H9 (cell line): ENCODE measurements around the gene PARD3. TPM values are rescaled to one million over a fixed set of nuclear protein-coding genes. Genes with fewer than 3 reads are reported as not detected.
A peak's percentile ranks its signal among the peaks of the same experiment; 100 is the strongest.

Experiments used
- DNase-seq: peaks from one replicate; pipeline ENCODE4 v3.0.0-alpha.2; 2017
- H2AFZ ChIP-seq: one replicate; pipeline ENCODE4 v1.6.1; 2013; ENCODE audit warnings: mild to moderate bottlenecking, low read length, control low read depth, moderate library complexity
- H2AK5ac ChIP-seq: 2 replicates; pipeline ENCODE4 v1.6.1; 2013; ENCODE audit warnings: low read length, control low read depth, mixed read lengths; ENCODE audit not compliant: insufficient read length
- H2BK120ac ChIP-seq: one replicate; pipeline ENCODE4 v1.6.1; 2013; ENCODE audit warnings: low read depth, mild to moderate bottlenecking, low read length, control low read depth, inconsistent platforms; ENCODE audit not compliant: poor library complexity, severe bottlenecking
- H2BK12ac ChIP-seq: 2 replicates; pipeline ENCODE4 v1.6.1; 2013; ENCODE audit warnings: low read length, control low read depth, mixed read lengths, low read depth; ENCODE audit not compliant: insufficient read length
- H2BK15ac ChIP-seq: 2 replicates; pipeline ENCODE4 v1.6.1; 2013; ENCODE audit warnings: low read depth, low read length, control low read depth
- H2BK20ac ChIP-seq: one replicate; pipeline ENCODE4 v1.6.1; 2013; ENCODE audit warnings: low read depth, mild to moderate bottlenecking, low read length, control low read depth, inconsistent platforms; ENCODE audit not compliant: poor library complexity, severe bottlenecking
- H2BK5ac ChIP-seq: 2 replicates; pipeline ENCODE4 v1.6.1; 2013; ENCODE audit warnings: low read length, control low read depth, mixed read lengths; ENCODE audit not compliant: insufficient read length
- H3K14ac ChIP-seq: 2 replicates; pipeline ENCODE4 v1.6.1; 2013; ENCODE audit warnings: low read length, control low read depth; ENCODE audit not compliant: insufficient read depth
- H3K18ac ChIP-seq: 2 replicates; pipeline ENCODE4 v1.6.1; 2013; ENCODE audit warnings: low read depth, mild to moderate bottlenecking, mixed read lengths, low read length, control low read depth; ENCODE audit not compliant: insufficient read length
- H3K23ac ChIP-seq: 2 replicates; pipeline ENCODE4 v1.6.1; 2013; ENCODE audit warnings: low read length, control low read depth, mixed read lengths, low read depth; ENCODE audit not compliant: insufficient read length
- H3K23me2 ChIP-seq: 2 replicates; pipeline ENCODE4 v1.6.1; 2013; ENCODE audit warnings: low read depth, mild to moderate bottlenecking, mixed read lengths, low read length, control low read depth; ENCODE audit not compliant: insufficient read length, poor library complexity, severe bottlenecking
- H3K27ac ChIP-seq: 2 replicates; pipeline ENCODE4 v1.5.1; 2013; ENCODE audit warnings: low read length, control low read depth, mixed read lengths, low read depth; ENCODE audit not compliant: insufficient read length
- H3K27me3 ChIP-seq: 2 replicates; pipeline ENCODE4 v1.6.1; 2013; ENCODE audit warnings: low read length, control low read depth, inconsistent platforms; ENCODE audit not compliant: insufficient read depth
- H3K4ac ChIP-seq: 2 replicates; pipeline ENCODE4 v1.6.1; 2013; ENCODE audit warnings: low read depth, mild to moderate bottlenecking, control low read depth, inconsistent platforms, low read length, moderate library complexity
- H3K4me1 ChIP-seq: 2 replicates; pipeline ENCODE4 v1.6.1; 2013; ENCODE audit warnings: low read length, control low read depth, inconsistent platforms; ENCODE audit not compliant: insufficient read depth
- H3K4me2 ChIP-seq: 2 replicates; pipeline ENCODE4 v1.6.1; 2013; ENCODE audit warnings: low read length, control low read depth, mixed read lengths; ENCODE audit not compliant: insufficient read length, insufficient read depth
- H3K56ac ChIP-seq: 2 replicates; pipeline ENCODE4 v1.6.1; 2013; ENCODE audit warnings: low read depth, mild to moderate bottlenecking, mixed read lengths, low read length, control low read depth; ENCODE audit not compliant: insufficient read length
- H3K79me1 ChIP-seq: 2 replicates; pipeline ENCODE4 v1.6.1; 2013; ENCODE audit warnings: low read depth, mild to moderate bottlenecking, moderate library complexity, low read length, control low read depth, inconsistent platforms; ENCODE audit not compliant: insufficient read depth, poor library complexity, severe bottlenecking
- H3K79me2 ChIP-seq: 2 replicates; pipeline ENCODE4 v1.6.1; 2013; ENCODE audit warnings: low read length, control low read depth, inconsistent platforms; ENCODE audit not compliant: insufficient read depth
- H3K9ac ChIP-seq: 2 replicates; pipeline ENCODE4 v1.6.1; 2013; ENCODE audit warnings: low read length, control low read depth, mixed read lengths; ENCODE audit not compliant: insufficient read length; ENCODE audit errors: extremely low read depth
- H3K9me3 ChIP-seq: one replicate; pipeline ENCODE4 v1.6.1; 2013; ENCODE audit warnings: low read depth, low read length, inconsistent platforms; ENCODE audit not compliant: control insufficient read depth
- H3T11ph ChIP-seq: one replicate; pipeline ENCODE4 v1.6.1; 2013; ENCODE audit warnings: mild to moderate bottlenecking, low read length, control low read depth, inconsistent platforms
- H4K20me1 ChIP-seq: one replicate; pipeline ENCODE4 v1.6.1; 2013; ENCODE audit not compliant: control insufficient read depth, insufficient read length, insufficient read depth
- H4K5ac ChIP-seq: 2 replicates; pipeline ENCODE4 v1.6.1; 2013; ENCODE audit warnings: low read depth, mild to moderate bottlenecking, mixed read lengths, low read length, control low read depth; ENCODE audit not compliant: insufficient read length
- H4K8ac ChIP-seq: replicated peaks from 2 replicates; pipeline ENCODE4 v1.6.1; 2013; ENCODE audit warnings: low read length, control low read depth, mixed read lengths, low read depth; ENCODE audit not compliant: insufficient read length
- H4K91ac ChIP-seq: 2 replicates; pipeline ENCODE4 v1.6.1; 2013; ENCODE audit warnings: low read depth, mild to moderate bottlenecking, moderate library complexity, mixed read lengths, low read length, control low read depth; ENCODE audit not compliant: insufficient read length
- H3K27ac Mint-ChIP-seq, 3 experiments: 2 replicates in 2 of 3; 3 replicates in 1 of 3; pipeline ENCODE4 v1.8.0; 2020 to 2021; ENCODE audit warnings: mixed read lengths in 3 of 3, mild to moderate bottlenecking in 1 of 3, moderate library complexity in 1 of 3
- H3K27me3 Mint-ChIP-seq: 2 replicates; pipeline ENCODE4 v1.8.0; 2021; ENCODE audit warnings: low read depth, mild to moderate bottlenecking, moderate library complexity, mixed read lengths
- H3K36me3 Mint-ChIP-seq, 3 experiments: 2 replicates in 2 of 3; 3 replicates in 1 of 3; pipeline ENCODE4 v1.8.0; 2020 to 2021; ENCODE audit warnings: low read depth in 3 of 3, mixed read lengths in 3 of 3; ENCODE audit not compliant: insufficient read depth in 1 of 3
- H3K4me1 Mint-ChIP-seq, 2 experiments: 2 replicates each; pipeline ENCODE4 v1.8.0; 2020; ENCODE audit warnings: mixed read lengths in 2 of 2
- H3K4me3 Mint-ChIP-seq, 2 experiments: 2 replicates in 1 of 2; 3 replicates in 1 of 2; pipeline ENCODE4 v1.8.0; 2020 to 2021; ENCODE audit warnings: mild to moderate bottlenecking in 2 of 2, mixed read lengths in 2 of 2, moderate library complexity in 1 of 2
- H3K9me3 Mint-ChIP-seq, 2 experiments: 2 replicates in 1 of 2; 3 replicates in 1 of 2; pipeline ENCODE4 v1.8.0; 2020; ENCODE audit warnings: mild to moderate bottlenecking in 2 of 2, mixed read lengths in 2 of 2, moderate library complexity in 1 of 2
- CTCF ChIP-seq: fragments of 200-600 bp; sonication (generic); conservative IDR thresholded peaks from 3 replicates; pipeline ENCODE4 v1.8.0; 2021; ENCODE audit warnings: antibody characterized with exemption, mild to moderate bottlenecking
- WGBS: extraction: QIAGEN DNeasy Blood & Tissue Kit; methylation state at CpG from one replicate; pipeline ENCODE4 v1.1.7; 2013; ENCODE audit warnings: missing lambda C conversion rate, low lambda C conversion rate, mixed read lengths; ENCODE audit not compliant: insufficient read length; ENCODE audit errors: extremely low coverage; 5-methylcytosine and 5-hydroxymethylcytosine counted together
- total RNA-seq: library from RNA; stranded (reverse); gene quantifications from 2 replicates; pipeline ENCODE4 v1.2.1, GENCODE V29; 2021

Gene PARD3
- total RNA-seq, 1 experiment from 2014 or later, result 44.7 TPM

DNA sequence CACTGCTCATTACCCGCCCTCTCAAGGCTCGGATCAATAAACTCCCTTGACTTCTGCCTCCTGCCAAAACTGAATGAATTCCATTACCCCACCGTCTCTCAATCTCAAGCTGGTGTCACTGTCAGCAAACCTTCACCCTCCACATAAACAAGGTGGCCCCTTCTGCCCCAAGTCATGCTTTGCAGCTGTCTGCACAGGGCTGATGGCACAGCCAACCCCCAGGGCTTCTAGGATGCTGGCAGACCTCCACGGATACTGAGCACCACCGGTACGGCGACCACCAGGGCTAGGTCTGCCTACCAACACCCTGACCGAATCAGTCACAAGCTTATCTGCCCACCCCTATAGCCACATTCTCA lies 46.1 kb downstream of the PARD3 start:
- TF ChIP-seq CTCF, result no peak
- H3K36me3 Mint-ChIP-seq, result no peaks in the 10 kb centered on the region
- H3K4me2 ChIP-seq, result no peak overlapping the region

More for the DNA sequence above, 46.1 kb downstream of the PARD3 start:
- Mint-ChIP-seq H3K4me1 (peaks cover 52 to 59% of the 10 kb centered on the region in 2 experiments), H3K27ac (peak overlapping the region in 2 of 3 experiments; percentile 11 to 21; a peak in 2 of 7 replicates), H3K27me3 (no peaks in the 10 kb centered on the region), H3K4me3 (no peak overlapping the region), H3K9me3 (no peaks in the 10 kb centered on the region)
- no peak overlapping the region for H3K4ac ChIP-seq
- H2BK120ac ChIP-seq, result no peak overlapping the region
- H3K27me3 ChIP-seq, result no peaks in the 10 kb centered on the region
- H2AFZ ChIP-seq, result no peak overlapping the region
- no peak overlapping the region for H4K8ac ChIP-seq
- WGBS, result no CpG with 5 or more reads among the region's 8 CpGs
- no peak for DNase-seq
- peaks cover 5% of the 10 kb centered on the region for H3K79me1 ChIP-seq
- H3K27ac ChIP-seq, result no peak overlapping the region
- H3K79me2 ChIP-seq, result peaks cover 9% of the 10 kb centered on the region; the same call in 1 of the 2 replicates
- H2BK20ac ChIP-seq, result no peak overlapping the region
- H3T11ph ChIP-seq, result no peak overlapping the region
- H4K20me1 ChIP-seq, result peaks cover 2% of the 10 kb centered on the region
- H3K9ac ChIP-seq, result no peak overlapping the region
- H3K14ac ChIP-seq, result peak overlapping the region; percentile 8; the same call in 1 of the 2 replicates
- no peak overlapping the region for H3K23ac ChIP-seq
- H2BK15ac ChIP-seq, result no peak overlapping the region
- no peak overlapping the region for H4K5ac ChIP-seq
- no peak overlapping the region for H2BK12ac ChIP-seq
- H4K91ac ChIP-seq, result no peak overlapping the region
- no peak overlapping the region for H3K56ac ChIP-seq
- H3K9me3 ChIP-seq, result no peaks in the 10 kb centered on the region
- no peak overlapping the region for H2AK5ac ChIP-seq
- no peaks in the 10 kb centered on the region for H3K23me2 ChIP-seq
- no peak overlapping the region for H2BK5ac ChIP-seq
- H3K4me1 ChIP-seq, result peaks cover 6% of the 10 kb centered on the region; the same call in 1 of the 2 replicates
- H3K18ac ChIP-seq, result no peak overlapping the region
